OCI-LY7 (cell line): ENCODE data around the gene BEND5. TPM values are rescaled to one million over a fixed set of nuclear protein-coding genes. Genes with fewer than 3 reads are reported as not detected.

ENCODE experiments used
- BruUV-seq: library from RNA; stranded (reverse); fragments of 400-500 nt; replicated peaks from 2 replicates; lab custom pipeline; 2021; lab: Mats Ljungman, UMichigan
- CTCF ChIA-PET: fragments of 300-600 bp; sonication (Branson Sonifier 250); formaldehyde crosslinking; loops from one replicate; lab custom pipeline; 2022; ENCODE audit warnings: antibody characterized with exemption; ENCODE audit not compliant: unreplicated experiment; lab: Charles Lee
- POLR2A ChIA-PET: fragments of 300-600 bp; sonication (Branson Sonifier 250); formaldehyde crosslinking; loops from one replicate; lab custom pipeline; 2022; ENCODE audit warnings: antibody characterized with exemption; lab: Charles Lee
- DNase-seq: peaks from one replicate; pipeline ENCODE4 v3.0.0-alpha.2; 2015; ENCODE audit warnings: low spot score
- H2AFZ ChIP-seq: fragments of 200-600 bp; sonication (generic), shearing (Covaris generic); 2 replicates; pipeline ENCODE4 v1.6.1; 2014; ENCODE audit warnings: mild to moderate bottlenecking, antibody characterized with exemption, low read length, moderate library complexity
- H3K27ac ChIP-seq: fragments of 200-600 bp; sonication (generic); 2 replicates; pipeline ENCODE4 v1.5.1; 2014; ENCODE audit warnings: mixed run types, low read depth, mild to moderate bottlenecking, moderate library complexity, low read length, inconsistent platforms; ENCODE audit not compliant: poor library complexity, severe bottlenecking
- H3K36me3 ChIP-seq: fragments of 200-600 bp; sonication (generic); 2 replicates; pipeline ENCODE4 v1.6.1; 2014; ENCODE audit warnings: mild to moderate bottlenecking, antibody characterized with exemption, low read length, moderate library complexity, mixed read lengths; ENCODE audit not compliant: insufficient read depth
- H3K4me1 ChIP-seq: fragments of 200-600 bp; sonication (generic); 2 replicates; pipeline ENCODE4 v1.5.1; 2014; ENCODE audit warnings: mild to moderate bottlenecking, low read length; ENCODE audit not compliant: insufficient read depth, poor library complexity, severe bottlenecking
- H3K4me2 ChIP-seq: fragments of 200-600 bp; sonication (generic); 2 replicates; pipeline ENCODE4 v1.6.1; 2014; ENCODE audit warnings: mild to moderate bottlenecking, low read length
- H3K4me3 ChIP-seq: fragments of 200-600 bp; sonication (generic); 2 replicates; pipeline ENCODE4 v1.5.1; 2014; ENCODE audit warnings: mild to moderate bottlenecking, low read depth, low read length; ENCODE audit not compliant: poor library complexity, severe bottlenecking
- H3K79me2 ChIP-seq: fragments of 200-600 bp; sonication (generic); 2 replicates; pipeline ENCODE4 v1.6.1; 2016; ENCODE audit warnings: low read depth, mild to moderate bottlenecking, low read length, moderate library complexity, mixed read lengths; ENCODE audit not compliant: insufficient read depth
- H3K9me2 ChIP-seq: fragments of 200-600 bp; sonication (generic); 2 replicates; pipeline ENCODE4 v1.6.1; 2016; ENCODE audit warnings: mild to moderate bottlenecking, low read length, mixed read lengths; ENCODE audit not compliant: insufficient read depth
- H3K9me3 ChIP-seq: fragments of 200-600 bp; sonication (generic); 2 replicates; pipeline ENCODE4 v1.6.1; 2014; ENCODE audit warnings: mild to moderate bottlenecking, mixed run types, low read length, mixed read lengths
- H4K20me1 ChIP-seq: fragments of 200-600 bp; sonication (generic); 2 replicates; pipeline ENCODE4 v1.6.1; 2014; ENCODE audit warnings: mild to moderate bottlenecking, antibody characterized with exemption, low read length, moderate library complexity, mixed read lengths; ENCODE audit not compliant: insufficient read depth
- EZH2phosphoT487 ChIP-seq: fragments of 200-600 bp; sonication (generic); IDR thresholded peaks from 2 replicates; pipeline ENCODE4 v1.6.1; 2018; ENCODE audit warnings: low read depth, borderline replicate concordance, mild to moderate bottlenecking, mixed run types, antibody characterized with exemption, low read length, moderate library complexity, mixed read lengths
- intact Hi-C: fragments of 100-400 bp; cut with micrococcal nuclease; formaldehyde crosslinking; loops from one replicate; pipeline ENCODE4 v1.10.0; 2022; ENCODE audit not compliant: unreplicated experiment
- total RNA-seq, 2 experiments: library from RNA; depleted of rRNA in 1 of 2; stranded (reverse); fragments of >200 nt in 1 of 2; shearing (Covaris generic) in 1 of 2; gene quantifications; 2 replicates each; pipeline ENCODE4 v1.2.3, GENCODE V29; 2014 to 2022
- TF ChIP-seq, protein P1 (sequence below): fragments of 200-600 bp; sonication (generic); conservative IDR thresholded peaks from 2 replicates; pipeline ENCODE4 v1.5.1; 2014; ENCODE audit warnings: mild to moderate bottlenecking, antibody characterized with exemption, low read length, moderate library complexity, mixed read lengths

BEND5 gene
- total RNA-seq, 2 experiments from 2014 or later = not detected

DNA sequence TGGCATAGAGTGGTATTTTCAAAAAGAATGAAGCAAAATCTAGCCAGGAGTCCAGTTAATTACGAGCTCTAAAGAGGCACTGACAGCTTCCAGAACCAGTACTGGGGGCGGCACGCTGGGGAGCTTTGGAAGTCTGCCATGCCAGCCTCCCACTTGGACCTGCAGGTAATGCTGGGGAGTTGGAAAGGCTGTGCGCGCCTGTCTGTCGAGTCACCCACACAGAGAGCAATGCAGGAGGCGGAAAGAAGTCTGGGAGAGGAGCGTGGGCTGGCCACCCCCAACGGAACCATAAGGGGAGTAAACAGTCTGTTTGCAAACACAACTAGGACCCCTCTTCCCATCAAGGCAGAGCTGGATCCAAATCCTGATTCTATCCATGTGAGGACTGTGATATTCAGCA lies 84.5 kb downstream of the BEND5 start:
- intact Hi-C loops = loop anchor here (10.0 kb wide), 1 partner anchor 137 kb away; no protein-coding TSS in a partner anchor
- CTCF ChIA-PET = no interaction called here
- BruUV-seq = no TSS peak

DNA sequence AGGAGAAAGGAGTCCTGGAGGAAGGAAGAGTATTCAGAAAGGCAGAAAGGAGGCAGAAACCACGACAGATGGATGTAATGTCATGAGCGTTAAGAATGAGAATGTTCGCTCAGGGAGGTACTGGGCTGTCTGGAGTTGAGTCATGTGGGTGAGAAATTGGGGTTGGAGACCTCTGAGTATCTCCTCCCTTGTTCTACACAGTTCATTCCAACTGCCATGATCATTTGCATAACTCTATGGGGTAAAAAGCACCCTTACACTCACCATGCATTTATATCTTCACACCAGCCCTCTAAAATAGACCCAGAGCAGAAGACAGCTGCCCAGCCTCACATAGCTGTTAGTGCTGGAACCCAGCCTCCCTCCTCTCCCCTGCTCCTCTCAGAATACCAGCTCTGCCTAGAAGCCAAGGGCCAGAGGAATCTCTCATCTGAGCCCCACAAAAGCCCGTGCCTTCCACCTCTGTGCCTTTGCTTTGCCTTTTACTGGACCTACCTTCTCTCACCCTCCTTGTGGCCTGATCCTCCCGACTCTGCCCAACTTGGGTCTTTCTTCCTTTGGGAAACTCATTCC lies 85.2 kb downstream of the BEND5 start:
- POLR2A ChIA-PET = interaction anchor here (0.6 kb wide), 1 partner anchor 39 kb away, joined by 3 read pairs; no protein-coding TSS in a partner anchor
- Histone ChIP-seq H3K4me1 (no peaks in the 10 kb centered on the region), H3K9me2 (no peaks in the 10 kb centered on the region), H3K9me3 (no peaks in the 10 kb centered on the region), H4K20me1 (no peaks in the 10 kb centered on the region), H3K36me3 (no peaks in the 10 kb centered on the region), H2AFZ (no peak overlapping the region), H3K79me2 (no peaks in the 10 kb centered on the region), H3K27ac (no peak overlapping the region), H3K4me3 (no peak overlapping the region), H3K4me2 (no peak overlapping the region)
- TF ChIP-seq EZH2phosphoT487 = no peak
- TF ChIP-seq, protein P1, sequence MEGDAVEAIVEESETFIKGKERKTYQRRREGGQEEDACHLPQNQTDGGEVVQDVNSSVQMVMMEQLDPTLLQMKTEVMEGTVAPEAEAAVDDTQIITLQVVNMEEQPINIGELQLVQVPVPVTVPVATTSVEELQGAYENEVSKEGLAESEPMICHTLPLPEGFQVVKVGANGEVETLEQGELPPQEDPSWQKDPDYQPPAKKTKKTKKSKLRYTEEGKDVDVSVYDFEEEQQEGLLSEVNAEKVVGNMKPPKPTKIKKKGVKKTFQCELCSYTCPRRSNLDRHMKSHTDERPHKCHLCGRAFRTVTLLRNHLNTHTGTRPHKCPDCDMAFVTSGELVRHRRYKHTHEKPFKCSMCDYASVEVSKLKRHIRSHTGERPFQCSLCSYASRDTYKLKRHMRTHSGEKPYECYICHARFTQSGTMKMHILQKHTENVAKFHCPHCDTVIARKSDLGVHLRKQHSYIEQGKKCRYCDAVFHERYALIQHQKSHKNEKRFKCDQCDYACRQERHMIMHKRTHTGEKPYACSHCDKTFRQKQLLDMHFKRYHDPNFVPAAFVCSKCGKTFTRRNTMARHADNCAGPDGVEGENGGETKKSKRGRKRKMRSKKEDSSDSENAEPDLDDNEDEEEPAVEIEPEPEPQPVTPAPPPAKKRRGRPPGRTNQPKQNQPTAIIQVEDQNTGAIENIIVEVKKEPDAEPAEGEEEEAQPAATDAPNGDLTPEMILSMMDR = no peak
- no peak for DNase-seq
- CTCF ChIA-PET = no interaction called here
- intact Hi-C loops = loop anchor here (10.0 kb wide), 1 partner anchor 137 kb away; no protein-coding TSS in a partner anchor
- BruUV-seq = no TSS peak

More for the DNA sequence above, 84.5 kb downstream of the BEND5 start:
- Histone ChIP-seq H3K9me3 (no peaks in the 10 kb centered on the region), H3K79me2 (no peaks in the 10 kb centered on the region), H3K4me1 (no peaks in the 10 kb centered on the region), H3K4me2 (no peak overlapping the region), H2AFZ (no peak overlapping the region), H3K36me3 (no peaks in the 10 kb centered on the region), H3K27ac (no peak overlapping the region), H4K20me1 (no peaks in the 10 kb centered on the region), H3K9me2 (no peaks in the 10 kb centered on the region), H3K4me3 (no peak overlapping the region)
- TF ChIP-seq, protein P1 = no peak
- no peak for TF ChIP-seq EZH2phosphoT487
- no peak for DNase-seq
- POLR2A ChIA-PET = interaction anchor here (0.6 kb wide), 1 partner anchor 40 kb away, joined by 3 read pairs; no protein-coding TSS in a partner anchor

DNA sequence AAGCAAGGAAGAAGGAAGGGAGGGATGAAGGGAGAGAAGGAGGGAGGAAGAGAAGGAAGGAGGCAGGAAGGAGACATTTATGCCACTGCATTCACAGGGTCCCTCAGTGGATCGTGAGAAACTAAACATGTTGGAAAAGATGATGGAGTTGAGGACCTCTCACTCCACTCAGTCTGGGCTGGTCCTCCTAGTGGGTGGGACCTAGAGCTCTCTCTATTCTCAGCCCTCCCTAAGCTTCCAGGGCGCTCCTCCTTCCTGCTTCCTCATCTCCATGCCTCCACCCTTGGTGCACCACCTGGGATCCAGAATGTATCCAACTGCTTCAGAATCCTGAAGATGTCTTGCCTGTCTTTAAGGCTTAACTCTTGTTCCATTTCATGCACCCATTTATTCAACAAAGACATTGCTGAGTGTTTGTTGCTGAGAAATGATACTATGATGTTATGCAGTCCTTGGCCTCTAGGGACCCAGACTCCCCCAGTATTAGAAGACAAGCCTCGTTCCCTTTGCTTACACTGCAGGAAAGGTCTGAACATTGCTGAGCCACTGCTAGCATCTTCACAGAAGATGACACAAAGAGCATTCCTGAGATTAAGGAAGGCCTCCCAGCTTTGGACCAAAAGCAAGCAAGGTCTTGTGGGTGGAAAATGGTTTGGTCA lies 88.5 kb downstream of the BEND5 start:
- ChIA-PET POLR2A (interaction anchor here (0.7 kb wide), 1 partner anchor 35 kb away, joined by 3 read pairs; no protein-coding TSS in a partner anchor), CTCF (no interaction called here)
- H3K36me3 ChIP-seq = no peaks in the 10 kb centered on the region
- H3K79me2 ChIP-seq = no peaks in the 10 kb centered on the region
- H2AFZ ChIP-seq = no peak overlapping the region
- H3K4me2 ChIP-seq = no peak overlapping the region
- H3K9me3 ChIP-seq = no peaks in the 10 kb centered on the region
- no TSS peak for BruUV-seq
- no peaks in the 10 kb centered on the region for H3K9me2 ChIP-seq
- no peaks in the 10 kb centered on the region for H3K4me1 ChIP-seq
- peak; percentile 31 for DNase-seq
- no peak overlapping the region for H3K27ac ChIP-seq
- H3K4me3 ChIP-seq = no peak overlapping the region
- intact Hi-C loops = no loop called here
- TF ChIP-seq, protein P1 = peak; percentile 71
- TF ChIP-seq EZH2phosphoT487 = no peak
- H4K20me1 ChIP-seq = no peaks in the 10 kb centered on the region
